Central memory CD8-positive, alpha-beta T cell (primary cell): ENCODE data around the gene RSPH6A.

Experiments
- ATAC-seq: fragments of 150-1000 bp; cut with Tn5 transposase; replicated peaks from 2 replicates; pipeline ENCODE4 v1.10.0; 2022; ENCODE audit warnings: mild to moderate bottlenecking, moderate FRiP score, moderate number of reproducible peaks; ENCODE audit not compliant: poor library complexity, severe bottlenecking; ENCODE audit errors: extremely low read depth
- DNase-seq, 2 donors: peaks; one replicate each; pipeline ENCODE4 v3.0.0; 2021; ENCODE audit warnings: low spot score in 2 of 2
- H3K27ac Mint-ChIP-seq: one replicate; pipeline ENCODE4 v1.8.0; 2022; ENCODE audit warnings: low read depth, mild to moderate bottlenecking, moderate library complexity, mixed read lengths
- H3K27me3 Mint-ChIP-seq: one replicate; pipeline ENCODE4 v1.8.0; 2022; ENCODE audit warnings: mixed read lengths
- H3K36me3 Mint-ChIP-seq: one replicate; pipeline ENCODE4 v1.8.0; 2022; ENCODE audit warnings: mild to moderate bottlenecking, moderate library complexity, mixed read lengths; ENCODE audit not compliant: insufficient read depth
- H3K4me1 Mint-ChIP-seq: one replicate; pipeline ENCODE4 v1.8.0; 2022; ENCODE audit warnings: mixed read lengths
- H3K4me3 Mint-ChIP-seq: one replicate; pipeline ENCODE4 v1.8.0; 2022; ENCODE audit warnings: mild to moderate bottlenecking, moderate library complexity, mixed read lengths
- H3K9me3 Mint-ChIP-seq: one replicate; pipeline ENCODE4 v1.8.0; 2022; ENCODE audit warnings: mixed read lengths

RSPH6A gene

GRCh38 chr19:45791744-45792469 is 23.2 kb downstream of the RSPH6A start:
- Mint-ChIP-seq H3K4me3 (peak overlapping the region; percentile 85), H3K9me3 (no peaks in the 10 kb centered on the region), H3K27ac (peak overlapping the region; percentile 92), H3K4me1 (peaks cover 48% of the 10 kb centered on the region), H3K36me3 (peaks cover 23% of the 10 kb centered on the region), H3K27me3 (peaks cover 10% of the 10 kb centered on the region)
- peak; percentile 2 for ATAC-seq
- no peak for DNase-seq

DNA sequence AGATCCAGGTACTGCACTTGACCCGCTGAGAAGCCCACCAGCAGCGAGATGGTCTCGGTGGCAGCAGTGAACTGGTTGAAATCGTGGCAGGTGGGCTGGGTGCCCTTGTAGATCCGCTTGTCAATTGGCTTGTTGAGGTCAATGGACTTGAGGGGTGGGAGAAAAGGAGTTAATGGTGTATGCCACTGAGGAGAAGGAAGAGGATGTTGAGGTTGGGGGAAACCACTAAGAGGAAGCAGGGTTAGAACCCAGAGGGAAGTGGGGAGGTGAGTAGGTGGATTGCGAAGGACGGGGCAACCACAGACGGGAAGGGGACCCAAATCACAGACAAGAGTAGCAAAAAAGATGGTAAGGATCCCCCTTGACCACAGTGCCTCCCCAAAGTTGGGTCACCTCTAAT is 24.2 kb downstream of the RSPH6A start:
- Mint-ChIP-seq H3K27ac (peak overlapping the region; percentile 49), H3K36me3 (peaks cover 23% of the 10 kb centered on the region), H3K9me3 (no peaks in the 10 kb centered on the region), H3K4me3 (peak overlapping the region; percentile 85), H3K27me3 (peaks cover 10% of the 10 kb centered on the region), H3K4me1 (peaks cover 48% of the 10 kb centered on the region)
- ATAC-seq: peak; percentile 16
- no peak for DNase-seq

- H3K36me3 Mint-ChIP-seq: peaks cover 23% of the 10 kb centered on the region
- H3K27ac Mint-ChIP-seq: no peak overlapping the region
- DNase-seq (no peak), ATAC-seq (no peak)
- H3K4me3 Mint-ChIP-seq: no peak overlapping the region
- no peaks in the 10 kb centered on the region for H3K27me3 Mint-ChIP-seq
- peaks cover 48% of the 10 kb centered on the region for H3K4me1 Mint-ChIP-seq
- H3K9me3 Mint-ChIP-seq: no peaks in the 10 kb centered on the region
Measured at GRCh38 chr19:45789035-45789786, 25.9 kb downstream of the RSPH6A start.

DNA sequence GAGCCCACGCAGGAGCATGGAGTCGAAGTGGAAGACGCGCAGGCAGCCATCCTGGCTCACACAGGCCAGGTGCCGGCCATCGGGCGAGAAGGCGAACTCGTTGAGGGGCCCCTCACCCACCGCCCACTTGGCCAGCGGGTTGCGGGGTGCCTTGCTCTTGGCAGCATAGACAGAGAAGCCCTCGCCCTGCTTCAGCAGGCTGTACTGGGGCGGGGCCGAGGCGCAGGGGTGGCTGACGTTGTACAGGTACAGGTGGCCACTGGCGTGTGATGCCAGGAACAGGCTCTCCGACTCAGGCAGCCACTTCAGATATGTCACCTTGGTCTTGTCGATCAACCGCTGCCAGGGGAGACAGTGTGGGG is 28.6 kb downstream of the RSPH6A start:
- no peak for DNase-seq
- Mint-ChIP-seq H3K36me3 (peaks cover 17% of the 10 kb centered on the region), H3K4me1 (peaks cover 27% of the 10 kb centered on the region), H3K9me3 (no peaks in the 10 kb centered on the region), H3K27ac (no peak overlapping the region), H3K4me3 (no peak overlapping the region), H3K27me3 (no peaks in the 10 kb centered on the region)
- ATAC-seq: no peak

DNA sequence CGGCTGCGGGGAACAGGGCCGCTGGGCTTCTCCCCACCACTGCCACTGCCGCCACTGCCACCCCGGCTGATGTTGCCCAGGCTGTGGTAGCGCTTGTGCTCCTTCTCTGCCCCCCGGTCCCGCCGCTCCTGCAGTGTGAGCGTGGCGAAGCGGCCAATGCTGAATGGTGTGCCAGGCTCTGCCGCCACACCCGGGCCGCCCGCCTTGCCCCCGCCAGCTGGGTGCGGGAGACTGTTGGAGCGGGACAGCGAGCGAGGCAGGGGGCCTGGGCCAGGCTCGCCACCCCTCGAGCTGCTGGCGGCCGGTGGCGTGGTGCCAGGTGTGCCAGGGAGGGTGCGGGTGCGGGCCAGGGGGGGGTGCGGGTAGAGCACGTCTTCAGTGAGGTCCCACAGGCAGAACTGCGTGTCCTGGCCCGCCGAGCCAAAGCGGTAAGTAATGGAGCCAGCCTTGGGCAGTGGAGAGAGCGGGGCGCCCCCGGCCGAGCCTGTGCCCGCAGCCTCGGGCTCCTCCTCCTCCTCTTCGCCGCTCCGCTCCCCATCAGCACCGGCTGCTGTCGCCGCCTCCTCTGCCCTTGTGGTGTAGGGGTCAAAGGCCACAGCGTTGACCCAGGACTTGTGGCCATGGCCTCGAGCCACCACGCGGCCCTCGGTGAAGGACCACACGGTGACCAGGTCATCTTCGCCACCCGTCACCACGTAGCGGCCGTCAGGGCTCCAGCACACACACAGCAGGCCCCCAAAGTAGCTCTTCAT is 29.2 kb downstream of the RSPH6A start:
- no peak overlapping the region for H3K4me3 Mint-ChIP-seq
- peaks cover 23% of the 10 kb centered on the region for H3K4me1 Mint-ChIP-seq
- H3K36me3 Mint-ChIP-seq: peaks cover 17% of the 10 kb centered on the region
- no peaks in the 10 kb centered on the region for H3K27me3 Mint-ChIP-seq
- ATAC-seq: no peak
- H3K9me3 Mint-ChIP-seq: no peaks in the 10 kb centered on the region
- no peak for DNase-seq
- no peak overlapping the region for H3K27ac Mint-ChIP-seq

GRCh38 chr19:45785097-45785496 is 30.0 kb downstream of the RSPH6A start:
- H3K36me3 Mint-ChIP-seq: peaks cover 19% of the 10 kb centered on the region
- no peaks in the 10 kb centered on the region for H3K9me3 Mint-ChIP-seq
- H3K27ac Mint-ChIP-seq: no peak overlapping the region
- DNase-seq (no peak), ATAC-seq (no peak)
- peaks cover 23% of the 10 kb centered on the region for H3K4me1 Mint-ChIP-seq
- H3K4me3 Mint-ChIP-seq: no peak overlapping the region
- H3K27me3 Mint-ChIP-seq: no peaks in the 10 kb centered on the region

- peaks cover 13% of the 10 kb centered on the region for H3K36me3 Mint-ChIP-seq
- no peaks in the 10 kb centered on the region for H3K9me3 Mint-ChIP-seq
- no peak overlapping the region for H3K27ac Mint-ChIP-seq
- H3K4me1 Mint-ChIP-seq: peaks cover 30% of the 10 kb centered on the region
- H3K27me3 Mint-ChIP-seq: peaks cover 4% of the 10 kb centered on the region
- no peak for ATAC-seq
- DNase-seq: no peak
- H3K4me3 Mint-ChIP-seq: no peak overlapping the region
Measured at GRCh38 chr19:45784096-45784495, 31.0 kb downstream of the RSPH6A start.

- DNase-seq (no peak), ATAC-seq (no peak)
- Mint-ChIP-seq H3K4me3 (no peak overlapping the region), H3K4me1 (peaks cover 29% of the 10 kb centered on the region), H3K9me3 (no peaks in the 10 kb centered on the region), H3K36me3 (peaks cover 11% of the 10 kb centered on the region), H3K27ac (no peak overlapping the region), H3K27me3 (peaks cover 9% of the 10 kb centered on the region)
Measured at GRCh38 chr19:45782820-45783785, 32.0 kb downstream of the RSPH6A start.

DNA sequence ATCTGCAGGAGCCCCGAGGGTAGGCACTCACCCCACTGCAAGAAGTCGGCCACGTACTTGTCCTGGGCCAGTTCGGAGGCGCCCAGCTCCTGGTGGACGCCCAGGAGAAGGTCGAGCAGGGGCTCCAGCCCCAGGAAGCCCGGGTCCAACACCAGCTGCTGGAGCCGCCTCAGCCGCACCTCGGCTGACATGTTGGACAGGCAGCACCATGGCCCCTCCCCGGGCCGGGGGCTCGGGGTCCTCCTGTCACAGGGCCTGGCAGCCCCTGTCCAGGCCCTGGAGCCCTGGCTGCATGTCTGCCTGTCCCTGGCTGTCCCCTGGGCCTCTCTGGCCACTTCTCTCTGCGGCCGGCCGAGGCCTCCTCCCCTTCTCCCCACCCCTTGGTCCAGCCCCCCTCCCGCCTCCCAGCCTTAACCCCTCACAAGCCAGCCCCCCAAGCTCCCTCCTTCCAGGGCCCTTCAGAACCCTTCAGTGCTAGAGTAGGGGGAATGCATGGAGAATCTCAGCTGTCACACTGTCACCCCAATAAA is 32.9 kb downstream of the RSPH6A start, which contains the start of gene DMPK:
Gene DMPK (minus strand): TSS at position 329 of the 530 bp plus-strand sequence. CDS start 138 bp downstream, at position 191.
- no peak for ATAC-seq
- no peak for DNase-seq
- Mint-ChIP-seq H3K27me3 (peaks cover 9% of the 10 kb centered on the region), H3K4me1 (peaks cover 27% of the 10 kb centered on the region), H3K27ac (no peak within 1 kb of the TSS), H3K9me3 (no peaks in the 10 kb centered on the region), H3K36me3 (peaks cover 6% of the 10 kb centered on the region), H3K4me3 (no peak within 1 kb of the TSS)

GRCh38 chr19:45781214-45782161 is 33.6 kb downstream of the RSPH6A start:
- H3K9me3 Mint-ChIP-seq: no peaks in the 10 kb centered on the region
- H3K4me3 Mint-ChIP-seq: no peak overlapping the region
- H3K36me3 Mint-ChIP-seq: peaks cover 5% of the 10 kb centered on the region
- no peak for ATAC-seq
- H3K27me3 Mint-ChIP-seq: peaks cover 9% of the 10 kb centered on the region
- H3K27ac Mint-ChIP-seq: peak overlapping the region; percentile 87
- no peak for DNase-seq
- H3K4me1 Mint-ChIP-seq: peaks cover 27% of the 10 kb centered on the region
